HepG2 (cell line): ENCODE measurements around the gene ZNF444. TPM values are rescaled to one million over a fixed set of nuclear protein-coding genes. Genes with fewer than 3 reads are reported as not detected.

Experiments used
- CBFB ChIP-seq: sonication (generic); formaldehyde crosslinking; IDR thresholded peaks from 2 replicates; pipeline ENCODE4 v1.4.0; 2020; ENCODE audit warnings: missing genetic modification reagents
- ETV6 ChIP-seq: sonication (generic); formaldehyde crosslinking; conservative IDR thresholded peaks from 2 replicates; pipeline ENCODE4 v1.4.0; 2020; ENCODE audit warnings: missing genetic modification reagents
- FOXA1 ChIP-seq, 2 experiments: fragments of 450-650 bp in 1 of 2; sonication (generic) in 1 of 2; formaldehyde crosslinking in 1 of 2; IDR thresholded peaks; 2 replicates each; pipeline versions ENCODE4 v1.4.0 to v1.6.1; 2016 to 2020; ENCODE audit warnings: missing genetic modification reagents in 1 of 2
- FOXO1 ChIP-seq: sonication (generic); formaldehyde crosslinking; IDR thresholded peaks from 2 replicates; pipeline ENCODE4 v1.4.0; 2020; ENCODE audit warnings: missing genetic modification reagents
- GABPB1 ChIP-seq: IDR thresholded peaks from 2 replicates; pipeline ENCODE4 v1.6.1; 2016; ENCODE audit warnings: mild to moderate bottlenecking, missing genetic modification reagents, moderate library complexity, missing compliant biosample characterization
- GATAD2A ChIP-seq: IDR thresholded peaks from 2 replicates; pipeline ENCODE4 v1.6.1; 2016
- KDM3A ChIP-seq: IDR thresholded peaks from 2 replicates; pipeline ENCODE4 v1.6.1; 2018; ENCODE audit warnings: low read depth, missing compliant biosample characterization
- MAFF ChIP-seq: IDR thresholded peaks from 2 replicates; pipeline ENCODE4 v1.6.1; 2011; ENCODE audit warnings: low read depth, low read length, improper control_type of control experiment
- NR2C2 ChIP-seq: sonication (generic); formaldehyde crosslinking; IDR thresholded peaks from 2 replicates; pipeline ENCODE4 v1.4.0; 2020; ENCODE audit warnings: missing genetic modification reagents, mild to moderate bottlenecking, moderate library complexity, borderline replicate concordance
- NR2F6 ChIP-seq, 2 experiments: IDR thresholded peaks; 2 replicates each; pipeline ENCODE4 v1.6.1; 2016; ENCODE audit warnings: antibody characterized with exemption in 1 of 2, mild to moderate bottlenecking in 1 of 2
- SIX1 ChIP-seq: sonication (generic); formaldehyde crosslinking; IDR thresholded peaks from 2 replicates; pipeline ENCODE4 v1.4.0; 2020; ENCODE audit warnings: missing genetic modification reagents, borderline replicate concordance
- SKI ChIP-seq: fragments of 450-650 bp; IDR thresholded peaks from one replicate; pipeline ENCODE4 v1.6.1; 2018; ENCODE audit warnings: mild to moderate bottlenecking; ENCODE audit not compliant: partially characterized antibody
- SNAI1 ChIP-seq: sonication (generic); formaldehyde crosslinking; IDR thresholded peaks from 2 replicates; pipeline ENCODE4 v1.5.0; 2020; ENCODE audit warnings: mild to moderate bottlenecking, missing genetic modification reagents, borderline replicate concordance
- SP140L ChIP-seq: sonication (generic); formaldehyde crosslinking; IDR thresholded peaks from 2 replicates; pipeline ENCODE4 v1.4.0; 2020; ENCODE audit warnings: missing genetic modification reagents, borderline replicate concordance
- SPEN ChIP-seq: sonication (generic); formaldehyde crosslinking; IDR thresholded peaks from 2 replicates; pipeline ENCODE4 v1.5.1; 2020; ENCODE audit warnings: low read depth, mild to moderate bottlenecking, missing genetic modification reagents
- ZFP90 ChIP-seq: sonication (generic); formaldehyde crosslinking; IDR thresholded peaks from 2 replicates; pipeline ENCODE4 v1.8.0; 2022; ENCODE audit warnings: missing genetic modification reagents, mild to moderate bottlenecking, inconsistent platforms, borderline replicate concordance
- ZKSCAN1 ChIP-seq: fragments of 150-350 bp; IDR thresholded peaks from 2 replicates; pipeline ENCODE4 v1.6.1; 2014; ENCODE audit warnings: low read length
- ZNF331 ChIP-seq: sonication (generic); formaldehyde crosslinking; IDR thresholded peaks from 2 replicates; pipeline ENCODE4 v1.4.0; 2020; ENCODE audit warnings: missing genetic modification reagents
- ZNF44 ChIP-seq: sonication (generic); formaldehyde crosslinking; IDR thresholded peaks from 2 replicates; pipeline ENCODE4 v1.5.1; 2020; ENCODE audit warnings: mild to moderate bottlenecking, missing genetic modification reagents
- ZNF782 ChIP-seq: sonication (generic); formaldehyde crosslinking; IDR thresholded peaks from 2 replicates; pipeline ENCODE4 v1.4.0; 2020; ENCODE audit warnings: missing genetic modification reagents, mild to moderate bottlenecking, borderline replicate concordance
- ZNF788 ChIP-seq: sonication (generic); formaldehyde crosslinking; IDR thresholded peaks from 2 replicates; pipeline ENCODE4 v1.5.0; 2020; ENCODE audit warnings: mild to moderate bottlenecking, missing genetic modification reagents, borderline replicate concordance
- ZNF790 ChIP-seq: sonication (generic); formaldehyde crosslinking; IDR thresholded peaks from 2 replicates; pipeline ENCODE4 v1.8.0; 2022; ENCODE audit warnings: missing genetic modification reagents, mild to moderate bottlenecking, borderline replicate concordance
- ZNF83 ChIP-seq: sonication (generic); formaldehyde crosslinking; IDR thresholded peaks from 2 replicates; pipeline ENCODE4 v1.4.0; 2020; ENCODE audit warnings: missing genetic modification reagents, mild to moderate bottlenecking, borderline replicate concordance
- ZSCAN20 ChIP-seq: sonication (generic); formaldehyde crosslinking; IDR thresholded peaks from 2 replicates; pipeline ENCODE4 v1.4.0; 2020; ENCODE audit warnings: missing genetic modification reagents, mild to moderate bottlenecking, borderline replicate concordance
- polyA plus RNA-seq, 8 experiments: library from polyadenylated mRNA; depleted of rRNA in 3 of 8; stranded (reverse) in 7 of 8; unstranded in 1 of 8; fragments of >200 nt; fragmentation: Illumina TruSeq in 4 of 8; extraction: Trizol in 4 of 8; gene quantifications; 2 replicates each; pipeline versions ENCODE4 v1.2.1 to v1.2.3, GENCODE V29; 2011 to 2016; ENCODE audit warnings: low read depth in 4 of 8, missing spikeins in 1 of 8, mixed read lengths in 1 of 8; ENCODE audit not compliant: insufficient read depth in 1 of 8
- total RNA-seq, 5 experiments: library from RNA; depleted of rRNA; stranded (reverse); fragments of >200 nt; fragmentation: Illumina TruSeq; extraction: Trizol; gene quantifications; 2 replicates each; pipeline ENCODE4 v1.2.3, GENCODE V29; 2016; ENCODE audit warnings: low read depth in 1 of 5
- TF ChIP-seq, protein P1 (sequence below): IDR thresholded peaks from 2 replicates; pipeline ENCODE4 v1.6.1; 2018; ENCODE audit warnings: missing genetic modification reagents
- TF ChIP-seq, protein P2 (sequence below): sonication (generic); formaldehyde crosslinking; IDR thresholded peaks from 2 replicates; pipeline ENCODE4 v1.5.0; 2020; ENCODE audit warnings: missing genetic modification reagents, mild to moderate bottlenecking, borderline replicate concordance
- TF ChIP-seq, protein P3 (sequence below): sonication (generic); formaldehyde crosslinking; IDR thresholded peaks from 2 replicates; pipeline ENCODE4 v1.4.0; 2020; ENCODE audit warnings: missing genetic modification reagents
- TF ChIP-seq, protein P4 (sequence below): sonication (generic); formaldehyde crosslinking; IDR thresholded peaks from 2 replicates; pipeline ENCODE4 v1.5.0; 2020; ENCODE audit warnings: missing genetic modification reagents, mild to moderate bottlenecking, borderline replicate concordance

Gene ZNF444
- total and polyA plus RNA-seq, 2 of the 13 experiments (the other 11 are each of a cell fraction or from before 2014, with no cell fraction given), result 27.4 to 30.3 TPM

DNA sequence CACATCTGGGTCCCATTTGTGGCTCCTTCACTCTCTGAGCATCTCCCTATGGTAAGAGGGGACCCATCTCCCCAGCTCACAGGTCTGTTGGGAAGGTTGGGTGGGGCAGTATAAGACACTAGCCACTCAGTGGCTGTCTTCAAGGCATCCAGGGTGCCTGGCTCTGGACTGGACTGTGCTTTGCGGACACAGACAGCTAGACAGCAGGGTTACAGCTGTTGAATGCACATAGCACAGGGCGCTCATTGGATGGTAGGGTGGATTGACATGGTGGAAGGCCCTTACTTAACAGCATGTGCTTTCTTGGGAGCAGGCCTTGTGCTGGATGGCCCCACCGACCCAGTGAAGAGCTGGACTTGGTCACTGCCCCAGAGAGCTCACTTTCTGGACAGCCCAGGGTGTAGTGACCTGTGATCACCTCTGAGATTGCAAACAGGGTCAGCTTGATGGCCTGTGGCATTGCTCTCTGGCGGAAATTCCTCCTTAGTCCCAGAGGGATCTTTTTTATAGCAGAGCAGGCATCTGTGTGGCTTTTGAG, 1.9 kb downstream of the ZNF444 start (continued):
- TF ChIP-seq, protein P1, sequence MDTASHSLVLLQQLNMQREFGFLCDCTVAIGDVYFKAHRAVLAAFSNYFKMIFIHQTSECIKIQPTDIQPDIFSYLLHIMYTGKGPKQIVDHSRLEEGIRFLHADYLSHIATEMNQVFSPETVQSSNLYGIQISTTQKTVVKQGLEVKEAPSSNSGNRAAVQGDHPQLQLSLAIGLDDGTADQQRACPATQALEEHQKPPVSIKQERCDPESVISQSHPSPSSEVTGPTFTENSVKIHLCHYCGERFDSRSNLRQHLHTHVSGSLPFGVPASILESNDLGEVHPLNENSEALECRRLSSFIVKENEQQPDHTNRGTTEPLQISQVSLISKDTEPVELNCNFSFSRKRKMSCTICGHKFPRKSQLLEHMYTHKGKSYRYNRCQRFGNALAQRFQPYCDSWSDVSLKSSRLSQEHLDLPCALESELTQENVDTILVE (CRISPR knock-in tag), result no peak
- no peak for TF ChIP-seq KDM3A (CRISPR knock-in tag)
- no peak for TF ChIP-seq SPEN (CRISPR knock-in tag)
- TF ChIP-seq, protein P2, sequence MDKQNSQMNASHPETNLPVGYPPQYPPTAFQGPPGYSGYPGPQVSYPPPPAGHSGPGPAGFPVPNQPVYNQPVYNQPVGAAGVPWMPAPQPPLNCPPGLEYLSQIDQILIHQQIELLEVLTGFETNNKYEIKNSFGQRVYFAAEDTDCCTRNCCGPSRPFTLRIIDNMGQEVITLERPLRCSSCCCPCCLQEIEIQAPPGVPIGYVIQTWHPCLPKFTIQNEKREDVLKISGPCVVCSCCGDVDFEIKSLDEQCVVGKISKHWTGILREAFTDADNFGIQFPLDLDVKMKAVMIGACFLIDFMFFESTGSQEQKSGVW (CRISPR knock-in tag), result no peak
- 0 out of 2 replicates have a peak, but pooled peaks have one; percentile 43 for TF ChIP-seq NR2F6 (IDR thresholded peaks at IDR 0.05)
- TF ChIP-seq NR2F6 (CRISPR knock-in tag; IDR thresholded peaks at IDR 0.05), result peak; percentile 33; the same call in 1 of the 2 replicates
- no peak for TF ChIP-seq ZNF83 (CRISPR knock-in tag)
- no peak for TF ChIP-seq ZKSCAN1
- no peak for TF ChIP-seq ZNF790
- TF ChIP-seq, protein P3, sequence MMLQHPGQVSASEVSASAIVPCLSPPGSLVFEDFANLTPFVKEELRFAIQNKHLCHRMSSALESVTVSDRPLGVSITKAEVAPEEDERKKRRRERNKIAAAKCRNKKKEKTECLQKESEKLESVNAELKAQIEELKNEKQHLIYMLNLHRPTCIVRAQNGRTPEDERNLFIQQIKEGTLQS (CRISPR knock-in tag), result no peak
- TF ChIP-seq ZNF788, result peak; percentile 48; the same call in 1 of the 2 replicates
- TF ChIP-seq SNAI1 (CRISPR knock-in tag), result no peak
- TF ChIP-seq CBFB (CRISPR knock-in tag), result no peak
- no peak; the same call in 1 of the 2 replicates for TF ChIP-seq FOXO1
- no peak for TF ChIP-seq ZFP90 (CRISPR knock-in tag)
- no peak for TF ChIP-seq SIX1 (CRISPR knock-in tag)
- TF ChIP-seq ETV6 (CRISPR knock-in tag), result no peak
- TF ChIP-seq SP140L, result no peak
- TF ChIP-seq ZNF331, result no peak
- TF ChIP-seq GATAD2A (CRISPR knock-in tag), result peak; percentile 40; the same call in 1 of the 2 replicates
- TF ChIP-seq ZNF782 (CRISPR knock-in tag), result no peak
- no peak for TF ChIP-seq SKI
- TF ChIP-seq ZNF44 (CRISPR knock-in tag), result no peak; the same call in 1 of the 2 replicates
- 0 out of 2 replicates have a peak, but pooled peaks have one; percentile 26 for TF ChIP-seq NR2C2 (CRISPR knock-in tag)
- TF ChIP-seq, protein P4, sequence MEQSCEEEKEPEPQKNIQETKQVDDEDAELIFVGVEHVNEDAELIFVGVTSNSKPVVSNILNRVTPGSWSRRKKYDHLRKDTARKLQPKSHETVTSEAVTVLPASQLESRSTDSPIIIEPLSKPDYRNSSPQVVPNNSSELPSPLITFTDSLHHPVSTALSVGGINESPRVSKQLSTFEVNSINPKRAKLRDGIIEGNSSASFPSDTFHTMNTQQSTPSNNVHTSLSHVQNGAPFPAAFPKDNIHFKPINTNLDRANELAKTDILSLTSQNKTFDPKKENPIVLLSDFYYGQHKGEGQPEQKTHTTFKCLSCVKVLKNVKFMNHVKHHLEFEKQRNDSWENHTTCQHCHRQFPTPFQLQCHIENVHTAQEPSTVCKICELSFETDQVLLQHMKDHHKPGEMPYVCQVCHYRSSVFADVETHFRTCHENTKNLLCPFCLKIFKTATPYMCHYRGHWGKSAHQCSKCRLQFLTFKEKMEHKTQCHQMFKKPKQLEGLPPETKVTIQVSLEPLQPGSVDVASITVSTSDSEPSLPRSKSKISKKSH, result no peak
- TF ChIP-seq GABPB1 (CRISPR knock-in tag), result no peak
- TF ChIP-seq FOXA1 (IDR thresholded peaks at IDR 0.05), result no peak
- no peak for TF ChIP-seq FOXA1 (CRISPR knock-in tag; IDR thresholded peaks at IDR 0.05)
- TF ChIP-seq MAFF, result no peak
- no peak for TF ChIP-seq ZSCAN20 (CRISPR knock-in tag)
